ENCODE results near the gene INHBC. TPM values are rescaled to one million over a fixed set of nuclear protein-coding genes. Genes with fewer than 3 reads are reported as not detected.

The INHBC gene
- total RNA-seq, 1 donor from 2014 or later: not detected

DNA sequence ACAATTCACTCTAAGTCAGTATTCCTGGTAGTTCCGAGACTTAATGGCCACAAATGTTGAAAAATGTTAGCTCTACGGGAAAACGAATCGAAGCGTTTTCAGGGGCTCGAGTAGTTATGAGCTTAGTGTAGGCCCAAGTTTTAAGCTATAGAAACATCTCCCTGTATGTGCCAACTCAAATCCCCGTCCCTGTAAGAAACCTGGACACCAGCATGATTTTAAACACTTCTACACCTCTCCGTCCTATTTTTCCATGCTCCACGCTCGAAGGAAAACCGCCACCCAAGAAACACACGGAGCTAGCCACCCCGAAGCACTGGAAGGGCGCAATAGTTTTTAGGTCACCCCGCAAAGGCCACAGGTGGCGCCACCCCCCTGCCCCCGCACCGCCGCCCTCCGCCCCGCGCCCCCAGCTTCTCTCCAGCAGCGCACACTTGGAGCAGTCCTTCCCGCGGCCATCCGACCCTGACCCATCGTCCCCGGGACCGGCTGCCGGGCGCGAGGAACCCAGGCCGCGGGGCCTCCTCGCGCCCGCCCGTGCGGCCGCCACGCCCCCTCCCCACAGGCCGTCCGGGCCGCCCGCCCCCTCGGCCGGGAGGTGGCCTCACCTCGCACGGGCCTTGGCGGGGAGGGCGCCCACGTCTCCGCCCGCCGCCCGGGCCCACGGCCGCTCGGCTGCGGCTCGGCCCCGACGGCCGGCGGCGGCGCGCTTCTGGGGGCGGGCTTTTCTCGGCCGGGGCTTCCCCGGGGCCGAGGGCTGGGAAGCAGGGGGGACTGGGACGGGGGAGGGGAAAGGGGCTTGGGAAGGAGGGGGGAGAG is 4.3 kb upstream of the INHBC start:
- intact Hi-C loops (cut with micrococcal nuclease): no loop called here
- Histone ChIP-seq H3K4me3 (peak overlapping the region; percentile 81), H3K27me3 (ENCODE audit: low read depth) (no peaks in the 10 kb centered on the region), H3K27ac (replicated peaks) (peak overlapping the region; percentile 96), H3K4me1 (peaks cover 22% of the 10 kb centered on the region), H3K36me3 (peaks cover 6% of the 10 kb centered on the region), H3K9me3 (replicated peaks) (no peaks in the 10 kb centered on the region)
- TF ChIP-seq, protein P1, sequence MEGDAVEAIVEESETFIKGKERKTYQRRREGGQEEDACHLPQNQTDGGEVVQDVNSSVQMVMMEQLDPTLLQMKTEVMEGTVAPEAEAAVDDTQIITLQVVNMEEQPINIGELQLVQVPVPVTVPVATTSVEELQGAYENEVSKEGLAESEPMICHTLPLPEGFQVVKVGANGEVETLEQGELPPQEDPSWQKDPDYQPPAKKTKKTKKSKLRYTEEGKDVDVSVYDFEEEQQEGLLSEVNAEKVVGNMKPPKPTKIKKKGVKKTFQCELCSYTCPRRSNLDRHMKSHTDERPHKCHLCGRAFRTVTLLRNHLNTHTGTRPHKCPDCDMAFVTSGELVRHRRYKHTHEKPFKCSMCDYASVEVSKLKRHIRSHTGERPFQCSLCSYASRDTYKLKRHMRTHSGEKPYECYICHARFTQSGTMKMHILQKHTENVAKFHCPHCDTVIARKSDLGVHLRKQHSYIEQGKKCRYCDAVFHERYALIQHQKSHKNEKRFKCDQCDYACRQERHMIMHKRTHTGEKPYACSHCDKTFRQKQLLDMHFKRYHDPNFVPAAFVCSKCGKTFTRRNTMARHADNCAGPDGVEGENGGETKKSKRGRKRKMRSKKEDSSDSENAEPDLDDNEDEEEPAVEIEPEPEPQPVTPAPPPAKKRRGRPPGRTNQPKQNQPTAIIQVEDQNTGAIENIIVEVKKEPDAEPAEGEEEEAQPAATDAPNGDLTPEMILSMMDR (IDR thresholded peaks at IDR 0.05; ENCODE audit: borderline replicate concordance): peak; percentile 30
- peak; percentile 53 for DNase-seq

DNA sequence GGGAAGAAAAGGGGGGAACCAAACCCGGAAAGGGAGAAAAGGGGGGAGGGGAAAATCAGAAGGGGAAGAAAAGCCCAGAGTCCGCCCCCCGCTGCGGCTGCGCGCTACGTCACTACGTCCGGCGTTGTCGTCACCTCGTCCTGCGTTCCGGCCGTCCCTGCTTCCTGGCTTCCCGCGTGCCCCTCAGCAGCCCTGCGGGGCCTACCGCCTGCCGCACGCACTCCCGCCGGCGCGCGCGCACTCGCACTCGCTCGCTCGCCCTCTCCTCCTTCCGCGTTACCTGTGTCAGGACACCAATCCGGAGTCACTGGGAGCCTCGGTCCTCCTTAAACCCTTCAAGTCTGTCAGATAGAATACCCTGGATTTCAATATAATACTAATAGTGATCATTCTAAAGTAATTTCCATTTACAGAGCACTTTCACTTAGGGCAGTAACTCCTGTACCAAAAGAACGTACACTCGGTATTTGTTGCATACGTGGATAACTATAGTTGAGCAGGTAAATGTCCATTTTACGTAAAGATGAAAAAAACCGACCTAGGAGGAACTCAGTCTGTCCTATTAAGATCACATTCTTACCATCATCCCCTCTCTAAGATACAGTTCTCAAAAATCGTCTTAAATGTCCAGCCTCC is 3.5 kb upstream of the INHBC start, which contains the start of gene R3HDM2:
Gene R3HDM2 (minus strand): TSS at position 113 of the 636 bp plus-strand sequence. CDS start 120,615 bp downstream, outside the sequence.
- TF ChIP-seq, protein P1 (IDR thresholded peaks at IDR 0.05; ENCODE audit: borderline replicate concordance): no peak
- H3K4me1 ChIP-seq: peaks cover 22% of the 10 kb centered on the region
- H3K36me3 ChIP-seq: no peaks in the 10 kb centered on the region
- no peaks in the 10 kb centered on the region for H3K9me3 ChIP-seq (replicated peaks)
- peak; percentile 97 for DNase-seq
- peak within 1 kb of the TSS; percentile 96 for H3K27ac ChIP-seq (replicated peaks)
- H3K4me3 ChIP-seq: peak within 1 kb of the TSS; percentile 81
- no peaks in the 10 kb centered on the region for H3K27me3 ChIP-seq (ENCODE audit: low read depth)
- intact Hi-C loops (cut with micrococcal nuclease): no loop called here

DNA sequence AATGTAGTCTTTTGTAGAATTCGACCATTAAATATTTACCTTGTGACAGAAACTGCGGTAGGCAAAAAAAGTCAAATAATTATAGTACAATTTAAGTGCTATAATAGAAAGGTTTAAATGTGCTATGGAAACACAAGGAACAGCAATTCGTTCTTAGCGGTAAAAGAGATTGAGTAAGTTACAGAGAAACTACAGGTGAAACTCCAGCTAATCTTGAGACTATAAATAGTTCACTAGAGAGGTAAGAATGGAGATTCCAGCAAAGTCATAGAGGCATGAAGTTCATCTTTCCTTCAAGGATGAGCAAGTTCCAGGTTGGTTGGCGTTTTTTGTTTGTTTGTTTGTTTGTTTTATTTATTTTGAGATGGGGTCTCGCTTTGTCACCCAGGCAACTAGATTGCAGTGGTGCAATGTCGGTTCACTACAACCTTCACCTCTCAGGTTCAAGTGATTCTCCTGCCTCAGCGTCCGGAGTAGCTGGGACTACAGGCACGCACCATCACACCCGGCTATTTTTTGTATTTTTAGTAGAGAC is 2.9 kb upstream of the INHBC start:
- Histone ChIP-seq H3K27ac (replicated peaks) (peak overlapping the region; percentile 96), H3K9me3 (replicated peaks) (no peaks in the 10 kb centered on the region)

DNA sequence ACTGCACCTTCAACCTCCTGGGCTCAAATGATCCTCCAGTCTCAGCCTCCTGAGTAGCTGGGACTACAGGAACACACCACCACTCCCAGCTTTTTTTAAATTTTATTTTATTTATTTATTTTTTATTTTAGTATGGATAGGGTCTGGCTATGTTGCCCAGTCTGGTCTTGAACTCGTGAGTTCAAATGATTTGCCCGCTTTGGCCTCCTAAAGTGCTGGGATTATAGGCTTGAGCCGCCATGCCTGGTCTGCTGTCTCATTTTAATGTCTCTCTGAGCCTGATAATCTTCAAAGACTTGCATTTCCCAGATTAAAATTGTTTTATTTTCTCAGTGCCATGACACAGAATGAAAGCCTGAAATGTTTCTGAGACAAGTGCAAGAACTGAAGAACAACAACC is 1.2 kb upstream of the INHBC start:
- H3K27me3 ChIP-seq (ENCODE audit: low read depth): no peaks in the 10 kb centered on the region
- peaks cover 22% of the 10 kb centered on the region for H3K4me1 ChIP-seq
- H3K36me3 ChIP-seq: no peaks in the 10 kb centered on the region
- TF ChIP-seq, protein P1 (IDR thresholded peaks at IDR 0.05; ENCODE audit: borderline replicate concordance): no peak
- no peak overlapping the region for H3K4me3 ChIP-seq
- DNase-seq: no peak
- H3K9me3 ChIP-seq (replicated peaks): no peaks in the 10 kb centered on the region
- H3K27ac ChIP-seq (replicated peaks): no peak overlapping the region
- intact Hi-C loops (cut with micrococcal nuclease): no loop called here

More for the DNA sequence above, 2.9 kb upstream of the INHBC start:
- TF ChIP-seq, protein P1 (IDR thresholded peaks at IDR 0.05; ENCODE audit: borderline replicate concordance): no peak
- Histone ChIP-seq H3K27me3 (ENCODE audit: low read depth) (no peaks in the 10 kb centered on the region), H3K4me3 (peak overlapping the region; percentile 81), H3K4me1 (peaks cover 22% of the 10 kb centered on the region), H3K36me3 (no peaks in the 10 kb centered on the region)
- intact Hi-C loops (cut with micrococcal nuclease): no loop called here
- DNase-seq: no peak

DNA sequence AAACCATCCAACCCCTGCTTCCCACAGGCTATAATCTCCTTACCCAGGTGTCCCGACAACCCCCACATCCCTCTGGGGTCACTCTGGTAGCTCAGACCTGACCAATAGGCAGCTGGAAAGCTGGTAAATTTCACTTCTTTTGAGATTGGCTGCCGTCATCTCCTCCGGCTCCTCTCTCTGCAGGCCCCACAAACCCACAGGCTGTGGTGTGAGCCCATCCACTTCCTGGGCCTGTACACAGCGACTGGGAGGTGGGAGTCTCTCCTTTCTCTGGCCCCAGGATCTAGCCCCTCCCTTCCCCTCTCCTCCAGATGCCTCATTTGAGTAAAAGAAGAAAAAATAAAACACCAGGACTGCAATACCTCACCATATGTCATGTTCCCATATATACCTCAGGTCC is 709 bp downstream of the INHBC start:
- H3K9me3 ChIP-seq (replicated peaks): no peaks in the 10 kb centered on the region
- TF ChIP-seq, protein P1 (IDR thresholded peaks at IDR 0.05; ENCODE audit: borderline replicate concordance): no peak
- no peaks in the 10 kb centered on the region for H3K27me3 ChIP-seq (ENCODE audit: low read depth)
- H3K36me3 ChIP-seq: no peaks in the 10 kb centered on the region
- H3K27ac ChIP-seq (replicated peaks): no peak overlapping the region
- intact Hi-C loops (cut with micrococcal nuclease): no loop called here
- peaks cover 4% of the 10 kb centered on the region for H3K4me1 ChIP-seq
- no peak for DNase-seq
- no peak overlapping the region for H3K4me3 ChIP-seq

Measured in left ventricle myocardium inferior (tissue), 1 donor.